Measurements from ENCODE around the gene ZNF503.
A peak's percentile ranks its signal among the peaks of the same experiment; 100 is the strongest.

ZNF503 gene

GRCh38 chr10:75402486-75403143, 1.1 kb upstream of the ZNF503 start:
- peaks cover 0 to 7% (median 6%) of the 10 kb centered on the region in 5 donors for H3K36me3 ChIP-seq (ENCODE audit: control insufficient read depth in 5 of 5, insufficient read depth in 5 of 5, low read length in 5 of 5)
- peaks cover 0 to 11% (median 2%) of the 10 kb centered on the region in 5 donors for H3K27me3 ChIP-seq (ENCODE audit: control insufficient read depth in 5 of 5, insufficient read depth in 4 of 5, low read length in 5 of 5)
- no peaks in the 10 kb centered on the region for H3K9me3 ChIP-seq (ENCODE audit: control insufficient read depth in 5 of 5, low read length in 5 of 5)
- peak overlapping the region; percentile 89 to 99 (median 93) for H3K4me3 ChIP-seq (ENCODE audit: low read depth in 1 of 5, low read length in 5 of 5)
- H3K4me1 ChIP-seq (ENCODE audit: control insufficient read depth in 5 of 5, insufficient read depth in 5 of 5, low read length in 5 of 5): peaks cover 2 to 72% (median 57%) of the 10 kb centered on the region in 5 donors
- peak overlapping the region; percentile 52 to 79 (median 70) for H3K9ac ChIP-seq (ENCODE audit: low read length in 5 of 5)
- peak overlapping the region; percentile 93 for H3K27ac ChIP-seq (ENCODE audit: low read depth, low read length)

GRCh38 chr10:75400771-75401568, 594 bp downstream of the ZNF503 start:
- Histone ChIP-seq H3K9me3 (ENCODE audit: control insufficient read depth in 5 of 5, low read length in 5 of 5) (no peaks in the 10 kb centered on the region), H3K4me1 (ENCODE audit: control insufficient read depth in 5 of 5, insufficient read depth in 5 of 5, low read length in 5 of 5) (peaks cover 2 to 69% (median 56%) of the 10 kb centered on the region in 5 donors), H3K4me3 (ENCODE audit: low read depth in 1 of 5, low read length in 5 of 5) (peak overlapping the region; percentile 89 to 99 (median 93)), H3K36me3 (ENCODE audit: control insufficient read depth in 5 of 5, insufficient read depth in 5 of 5, low read length in 5 of 5) (peaks cover 0 to 7% (median 6%) of the 10 kb centered on the region in 5 donors), H3K27me3 (ENCODE audit: control insufficient read depth in 5 of 5, insufficient read depth in 4 of 5, low read length in 5 of 5) (peaks cover 0 to 11% (median 2%) of the 10 kb centered on the region in 5 donors), H3K27ac (ENCODE audit: low read depth, low read length) (peak overlapping the region; percentile 93), H3K9ac (ENCODE audit: low read length in 5 of 5) (peak overlapping the region; percentile 73 to 92 (median 86))

DNA sequence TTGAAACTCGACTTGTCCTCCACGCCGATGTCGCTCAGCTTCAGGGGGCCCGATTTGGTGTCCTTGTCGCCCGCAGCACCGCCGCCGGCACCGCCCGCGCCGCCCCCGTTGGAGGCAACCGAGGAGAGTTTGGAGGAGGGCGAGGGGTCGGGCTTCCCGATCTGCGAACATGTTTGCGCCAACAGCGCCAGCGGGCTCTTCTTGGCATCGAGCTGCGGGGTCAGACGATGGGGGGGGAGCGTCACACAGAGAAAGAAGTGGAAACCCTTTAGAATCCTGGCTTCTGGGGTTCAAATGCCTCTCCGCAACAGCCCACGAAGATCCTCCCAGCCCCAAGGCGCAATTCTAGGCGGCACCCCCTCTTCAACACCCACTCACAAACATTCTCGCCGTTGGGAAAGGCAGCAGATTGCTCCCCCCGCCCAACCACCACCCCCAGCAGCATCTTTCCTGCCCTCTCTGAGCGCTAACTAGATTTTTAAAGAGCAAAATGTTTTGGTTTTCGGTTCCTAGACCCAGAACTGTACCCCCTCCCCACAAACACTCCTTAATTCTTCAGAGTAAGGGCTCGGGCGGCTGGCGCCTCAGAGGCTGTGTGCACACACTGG, 1.3 kb downstream of the ZNF503 start:
- Histone ChIP-seq H3K36me3 (ENCODE audit: control insufficient read depth in 5 of 5, insufficient read depth in 5 of 5, low read length in 5 of 5) (peaks cover 0 to 7% (median 6%) of the 10 kb centered on the region in 5 donors), H3K27ac (ENCODE audit: low read depth, low read length) (peak overlapping the region; percentile 93), H3K4me3 (ENCODE audit: low read depth in 1 of 5, low read length in 5 of 5) (peak overlapping the region; percentile 89 to 99 (median 93)), H3K4me1 (ENCODE audit: control insufficient read depth in 5 of 5, insufficient read depth in 5 of 5, low read length in 5 of 5) (peaks cover 2 to 71% (median 63%) of the 10 kb centered on the region in 5 donors), H3K9ac (ENCODE audit: low read length in 5 of 5) (peak overlapping the region; percentile 73 to 92 (median 86)), H3K9me3 (ENCODE audit: control insufficient read depth in 5 of 5, low read length in 5 of 5) (no peaks in the 10 kb centered on the region), H3K27me3 (ENCODE audit: control insufficient read depth in 5 of 5, insufficient read depth in 4 of 5, low read length in 5 of 5) (peaks cover 0 to 11% (median 6%) of the 10 kb centered on the region in 5 donors)

DNA sequence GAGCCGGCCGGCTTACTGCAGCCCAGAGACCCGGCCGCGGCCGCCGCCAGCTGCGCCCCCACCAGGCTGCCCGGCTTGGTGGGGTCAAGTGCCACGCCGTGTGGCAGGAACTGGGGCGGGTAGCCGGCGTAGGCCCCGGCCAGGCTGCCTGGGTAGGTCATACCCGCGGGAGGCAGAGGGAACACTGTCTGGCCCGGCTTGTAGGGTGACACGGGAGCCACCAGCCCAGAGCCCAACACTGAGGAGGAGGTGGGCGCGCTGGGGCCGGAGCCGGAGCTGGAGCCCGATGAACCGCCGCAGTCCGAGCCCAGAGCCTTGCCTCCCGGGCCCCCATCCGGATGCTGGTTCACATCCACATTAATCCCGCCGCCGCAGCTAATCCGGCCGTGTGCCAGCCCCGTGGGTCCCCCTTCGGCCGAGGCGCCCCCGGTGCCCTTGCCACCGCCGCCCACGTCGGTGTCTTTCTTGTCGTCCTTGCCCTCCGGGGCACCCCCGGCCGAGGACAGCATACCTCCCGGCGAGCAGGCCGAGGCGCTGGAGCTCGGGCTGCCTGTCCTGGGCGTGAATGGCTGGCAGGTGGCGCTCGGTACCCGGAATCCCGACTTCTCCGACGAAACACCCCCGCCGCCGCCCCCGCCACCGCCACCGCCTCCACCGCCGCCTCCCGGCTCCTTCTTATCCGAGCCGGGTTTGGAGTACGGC, 2.0 kb downstream of the ZNF503 start:
- H3K4me3 ChIP-seq (ENCODE audit: low read depth in 1 of 5, low read length in 5 of 5): peak overlapping the region; percentile 89 to 99 (median 93)
- H3K27ac ChIP-seq (ENCODE audit: low read depth, low read length): peak overlapping the region; percentile 93
- peaks cover 0 to 7% (median 6%) of the 10 kb centered on the region in 5 donors for H3K36me3 ChIP-seq (ENCODE audit: control insufficient read depth in 5 of 5, insufficient read depth in 5 of 5, low read length in 5 of 5)
- no peaks in the 10 kb centered on the region for H3K9me3 ChIP-seq (ENCODE audit: control insufficient read depth in 5 of 5, low read length in 5 of 5)
- peaks cover 0 to 10% (median 6%) of the 10 kb centered on the region in 5 donors for H3K27me3 ChIP-seq (ENCODE audit: control insufficient read depth in 5 of 5, insufficient read depth in 4 of 5, low read length in 5 of 5)
- peak overlapping the region in 4 of 5 donors; percentile 53 to 91 (median 80) for H3K9ac ChIP-seq (ENCODE audit: low read length in 5 of 5)
- peaks cover 2 to 67% (median 64%) of the 10 kb centered on the region in 5 donors for H3K4me1 ChIP-seq (ENCODE audit: control insufficient read depth in 5 of 5, insufficient read depth in 5 of 5, low read length in 5 of 5)

GRCh38 chr10:75398692-75399460, 2.7 kb downstream of the ZNF503 start:
- peak overlapping the region in 4 of 5 donors; percentile 30 to 77 (median 62) for H3K9ac ChIP-seq (ENCODE audit: low read length in 5 of 5)
- H3K27ac ChIP-seq (ENCODE audit: low read depth, low read length): peak overlapping the region; percentile 93
- H3K27me3 ChIP-seq (ENCODE audit: control insufficient read depth in 5 of 5, insufficient read depth in 4 of 5, low read length in 5 of 5): peaks cover 0 to 5% (median 3%) of the 10 kb centered on the region in 5 donors
- H3K36me3 ChIP-seq (ENCODE audit: control insufficient read depth in 5 of 5, insufficient read depth in 5 of 5, low read length in 5 of 5): peaks cover 0 to 13% (median 6%) of the 10 kb centered on the region in 5 donors
- peak overlapping the region in 4 of 5 donors; percentile 89 to 99 (median 94) for H3K4me3 ChIP-seq (ENCODE audit: low read depth in 1 of 5, low read length in 5 of 5)
- H3K9me3 ChIP-seq (ENCODE audit: control insufficient read depth in 5 of 5, low read length in 5 of 5): no peaks in the 10 kb centered on the region
- peaks cover 2 to 60% (median 57%) of the 10 kb centered on the region in 5 donors for H3K4me1 ChIP-seq (ENCODE audit: control insufficient read depth in 5 of 5, insufficient read depth in 5 of 5, low read length in 5 of 5)

DNA sequence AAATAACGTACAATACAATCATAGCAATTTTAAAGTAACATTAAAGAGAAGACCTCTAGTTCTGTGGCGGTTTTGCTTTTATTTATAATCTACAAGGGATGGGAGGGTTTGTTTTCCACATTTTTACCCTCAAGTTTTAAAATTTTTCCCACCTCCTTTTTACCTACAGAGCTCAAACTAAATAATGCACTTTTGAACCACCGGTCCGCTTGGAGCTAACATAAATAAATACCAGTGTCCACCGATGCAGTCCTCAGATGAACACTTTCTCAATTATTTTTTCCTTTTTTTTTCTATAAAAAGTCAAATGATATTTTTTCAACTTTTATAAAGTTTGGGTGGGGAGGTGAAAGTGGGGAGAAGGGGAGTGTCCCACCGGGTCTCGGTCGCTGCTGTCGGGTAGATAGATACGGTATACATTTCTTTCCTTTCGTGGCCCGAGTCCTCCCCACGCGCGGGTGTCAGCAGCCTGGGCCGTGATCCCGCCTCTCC, 3.3 kb downstream of the ZNF503 start:
- H3K36me3 ChIP-seq (ENCODE audit: control insufficient read depth in 5 of 5, insufficient read depth in 5 of 5, low read length in 5 of 5): peaks cover 0 to 13% (median 6%) of the 10 kb centered on the region in 5 donors
- H3K4me3 ChIP-seq (ENCODE audit: low read depth in 1 of 5, low read length in 5 of 5): peak overlapping the region; percentile 75 to 99 (median 93)
- H3K9ac ChIP-seq (ENCODE audit: low read length in 5 of 5): peak overlapping the region in 2 of 5 donors; percentile 64 to 77
- peak overlapping the region; percentile 93 for H3K27ac ChIP-seq (ENCODE audit: low read depth, low read length)
- no peaks in the 10 kb centered on the region for H3K9me3 ChIP-seq (ENCODE audit: control insufficient read depth in 5 of 5, low read length in 5 of 5)
- peaks cover 0 to 5% (median 0%) of the 10 kb centered on the region in 5 donors for H3K27me3 ChIP-seq (ENCODE audit: control insufficient read depth in 5 of 5, insufficient read depth in 4 of 5, low read length in 5 of 5)
- H3K4me1 ChIP-seq (ENCODE audit: control insufficient read depth in 5 of 5, insufficient read depth in 5 of 5, low read length in 5 of 5): peaks cover 0 to 54% (median 51%) of the 10 kb centered on the region in 5 donors

- peak overlapping the region; percentile 75 to 99 (median 93) for H3K4me3 ChIP-seq (ENCODE audit: low read depth in 1 of 5, low read length in 5 of 5)
These were observed 3.9 kb downstream of the ZNF503 start for GRCh38 chr10:75397496-75398199.

GRCh38 chr10:75396631-75397495, 4.7 kb downstream of the ZNF503 start:
- Histone ChIP-seq H3K27me3 (ENCODE audit: control insufficient read depth in 5 of 5, insufficient read depth in 4 of 5, low read length in 5 of 5) (peaks cover 0 to 5% (median 0%) of the 10 kb centered on the region in 5 donors), H3K9me3 (ENCODE audit: control insufficient read depth in 5 of 5, low read length in 5 of 5) (no peaks in the 10 kb centered on the region), H3K9ac (ENCODE audit: low read length in 5 of 5) (peak overlapping the region in 4 of 5 donors; percentile 30 to 75 (median 54)), H3K27ac (ENCODE audit: low read depth, low read length) (peak overlapping the region; percentile 93), H3K4me3 (ENCODE audit: low read depth in 1 of 5, low read length in 5 of 5) (peak overlapping the region; percentile 75 to 99 (median 93)), H3K36me3 (ENCODE audit: control insufficient read depth in 5 of 5, insufficient read depth in 5 of 5, low read length in 5 of 5) (peaks cover 0 to 13% (median 6%) of the 10 kb centered on the region in 5 donors), H3K4me1 (ENCODE audit: control insufficient read depth in 5 of 5, insufficient read depth in 5 of 5, low read length in 5 of 5) (peaks cover 0 to 45% (median 45%) of the 10 kb centered on the region in 5 donors)

More at GRCh38 chr10:75397496-75398199, 3.9 kb downstream of the ZNF503 start:
- H3K27me3 ChIP-seq (ENCODE audit: control insufficient read depth in 5 of 5, insufficient read depth in 4 of 5, low read length in 5 of 5): peaks cover 0 to 5% (median 0%) of the 10 kb centered on the region in 5 donors
- no peaks in the 10 kb centered on the region for H3K9me3 ChIP-seq (ENCODE audit: control insufficient read depth in 5 of 5, low read length in 5 of 5)
- peaks cover 0 to 48% (median 45%) of the 10 kb centered on the region in 5 donors for H3K4me1 ChIP-seq (ENCODE audit: control insufficient read depth in 5 of 5, insufficient read depth in 5 of 5, low read length in 5 of 5)
- peak overlapping the region in 2 of 5 donors; percentile 64 to 75 for H3K9ac ChIP-seq (ENCODE audit: low read length in 5 of 5)
- H3K36me3 ChIP-seq (ENCODE audit: control insufficient read depth in 5 of 5, insufficient read depth in 5 of 5, low read length in 5 of 5): peaks cover 0 to 13% (median 6%) of the 10 kb centered on the region in 5 donors
- peak overlapping the region; percentile 93 for H3K27ac ChIP-seq (ENCODE audit: low read depth, low read length)

Measured in subcutaneous abdominal adipose tissue (tissue), 5 donors.